Kidney capillary endothelial cell (primary cell): ENCODE measurements around the gene MACO1.
"Not testable (repeated sequence)": the region's sequence is repeated elsewhere in the genome, so short reads cannot be mapped to it uniquely, and the experiment has no call there.

Source experiments
- DNase-seq: peaks from one replicate; pipeline ENCODE4 v3.0.0-alpha.2; 2018; ENCODE audit warnings: low spot score

MACO1 gene

GRCh38 chr1:25487628-25488027, 56.9 kb downstream of the MACO1 start:
- DNase-seq, result no peak

GRCh38 chr1:25492323-25492722, 61.6 kb downstream of the MACO1 start:
- DNase-seq, result no peak

GRCh38 chr1:25494952-25495351, 64.3 kb downstream of the MACO1 start:
- DNase-seq, result no peak

- no peak for DNase-seq
These were observed 70.0 kb downstream of the MACO1 start for GRCh38 chr1:25500694-25501093.

- no peak for DNase-seq
These were observed 70.8 kb downstream of the MACO1 start for GRCh38 chr1:25501235-25502058.

GRCh38 chr1:25502957-25503356, 72.3 kb downstream of the MACO1 start:
- no peak for DNase-seq

GRCh38 chr1:25503551-25504426, 73.1 kb downstream of the MACO1 start:
- no peak for DNase-seq

GRCh38 chr1:25504706-25505595, 74.3 kb downstream of the MACO1 start:
- no peak for DNase-seq

- no peak for DNase-seq
These were observed 75.1 kb downstream of the MACO1 start for GRCh38 chr1:25505656-25506385.

- not testable (repeated sequence) for DNase-seq
These were observed 76.1 kb downstream of the MACO1 start for GRCh38 chr1:25506566-25507463.

GRCh38 chr1:25513666-25514065, 83.0 kb downstream of the MACO1 start:
- DNase-seq, result no peak

GRCh38 chr1:25515033-25515432, 84.3 kb downstream of the MACO1 start:
- DNase-seq, result no peak

- DNase-seq, result no peak
These were observed 86.0 kb downstream of the MACO1 start for GRCh38 chr1:25516686-25517085.

- no peak for DNase-seq
These were observed 87.0 kb downstream of the MACO1 start for GRCh38 chr1:25517476-25518394.

- DNase-seq, result no peak
These were observed 88.9 kb downstream of the MACO1 start for GRCh38 chr1:25519624-25520023.

GRCh38 chr1:25520446-25521061, 89.9 kb downstream of the MACO1 start:
- peak; percentile 63 for DNase-seq

- DNase-seq, result no peak
These were observed 91.4 kb downstream of the MACO1 start for GRCh38 chr1:25522031-25522655.

- no peak for DNase-seq
These were observed 92.8 kb downstream of the MACO1 start for GRCh38 chr1:25523542-25523941.
